H1 (cell line): ENCODE results near the gene DCK. TPM values are rescaled to one million over a fixed set of nuclear protein-coding genes. Genes with fewer than 3 reads are reported as not detected.

Experiments used
- CTCF ChIA-PET: fragments of 300-600 bp; sonication (Branson Sonifier 250); formaldehyde crosslinking; loops from one replicate; lab custom pipeline; 2021; ENCODE audit not compliant: partially characterized antibody; lab: Charles Lee
- POLR2A ChIA-PET: fragments of 300-600 bp; sonication (Branson Sonifier 250); formaldehyde crosslinking; loops from one replicate; lab custom pipeline; 2021; ENCODE audit warnings: inconsistent platforms; ENCODE audit not compliant: partially characterized antibody; lab: Charles Lee
- DNase-seq, 2 experiments: peaks; one replicate each; pipeline versions ENCODE4 v3.0.0 to v3.0.0-alpha.2; 2010 to 2022; ENCODE audit warnings: low spot score in 2 of 2, low read depth in 1 of 2, mixed read lengths in 1 of 2
- FAIRE-seq: peaks from 2 replicates; lab custom pipeline; 2011; peaks lifted over from hg19 to GRCh38; lab: Jason Lieb, UNC
- H2AFZ ChIP-seq: 2 replicates; pipeline ENCODE4 v1.8.1; 2012; ENCODE audit warnings: low read length, inconsistent platforms
- H2AK5ac ChIP-seq: 2 replicates; pipeline ENCODE4 v1.6.1; 2013; ENCODE audit warnings: low read depth, low read length
- H2BK120ac ChIP-seq: replicated peaks from 2 replicates; pipeline ENCODE3; 2013; ENCODE audit warnings: low read depth, low read length, inconsistent platforms
- H2BK12ac ChIP-seq: 2 replicates; pipeline ENCODE4 v1.6.1; 2013; ENCODE audit warnings: low read depth, low read length
- H2BK15ac ChIP-seq: 2 replicates; pipeline ENCODE4 v1.6.1; 2013; ENCODE audit warnings: low read length
- H2BK20ac ChIP-seq: 2 replicates; pipeline ENCODE4 v1.6.1; 2013; ENCODE audit warnings: low read length
- H2BK5ac ChIP-seq: 2 replicates; pipeline ENCODE4 v1.6.1; 2013; ENCODE audit warnings: low read depth, low read length
- H3K14ac ChIP-seq: 2 replicates; pipeline ENCODE4 v1.6.1; 2013; ENCODE audit warnings: inconsistent platforms; ENCODE audit not compliant: insufficient read length
- H3K18ac ChIP-seq: 2 replicates; pipeline ENCODE4 v1.6.1; 2013; ENCODE audit warnings: low read length; ENCODE audit errors: extremely low read depth
- H3K23ac ChIP-seq: 2 replicates; pipeline ENCODE4 v1.6.1; 2013; ENCODE audit warnings: inconsistent platforms; ENCODE audit not compliant: insufficient read length
- H3K23me2 ChIP-seq: 2 replicates; pipeline ENCODE4 v1.6.1; 2013; ENCODE audit warnings: low read depth, low read length
- H3K27ac ChIP-seq: 2 replicates; pipeline ENCODE4 v1.6.1; 2011; ENCODE audit warnings: low read depth, low read length, inconsistent platforms
- H3K27me3 ChIP-seq, 4 experiments: replicated peaks in 1 of 4; 1 replicate in 1 of 4; 2 replicates in 3 of 4; pipeline versions ENCODE4 v1.6.1 to v1.8.1; 2011 to 2013; ENCODE audit warnings: low read length in 3 of 4, mild to moderate bottlenecking in 3 of 4, inconsistent platforms in 2 of 4, mixed read lengths in 2 of 4, moderate library complexity in 1 of 4; ENCODE audit not compliant: control insufficient read depth in 3 of 4, insufficient read depth in 3 of 4; ENCODE audit errors: extremely low read depth in 1 of 4
- H3K36me3 ChIP-seq, 4 experiments: 2 replicates each; pipeline versions ENCODE4 v1.6.1 to v1.8.1; 2011 to 2013; ENCODE audit warnings: mild to moderate bottlenecking in 4 of 4, low read length in 3 of 4, moderate library complexity in 2 of 4, control low read depth in 1 of 4, inconsistent platforms in 1 of 4; ENCODE audit not compliant: insufficient read depth in 4 of 4, control insufficient read depth in 2 of 4
- H3K4ac ChIP-seq: replicated peaks from 2 replicates; pipeline ENCODE3; 2013; ENCODE audit warnings: low read length, low read depth, mixed read lengths, inconsistent platforms; ENCODE audit not compliant: insufficient read length
- H3K4me1 ChIP-seq, 4 experiments: replicated peaks in 1 of 4; 1 replicate in 1 of 4; 2 replicates in 3 of 4; pipeline versions ENCODE4 v1.6.1 to v1.8.1; 2011 to 2013; ENCODE audit warnings: low read length in 3 of 4, inconsistent platforms in 2 of 4, mixed read lengths in 1 of 4; ENCODE audit not compliant: insufficient read depth in 4 of 4, control insufficient read depth in 3 of 4
- H3K4me2 ChIP-seq, 2 experiments: 2 replicates each; pipeline versions ENCODE4 v1.6.1 to v1.8.1; 2011 to 2013; ENCODE audit warnings: low read depth in 2 of 2, low read length in 2 of 2, control low read depth in 1 of 2, inconsistent platforms in 1 of 2, mild to moderate bottlenecking in 1 of 2; ENCODE audit not compliant: insufficient read depth in 1 of 2
- H3K4me3 ChIP-seq, 4 experiments: fragments of 200-600, 300-600 bp in 1 of 4; sonication (generic), shearing (Covaris generic), sonication (Bioruptor Twin) in 1 of 4; 2 replicates each; pipeline versions ENCODE4 v1.5.1 to v1.8.1; 2011 to 2016; ENCODE audit warnings: low read length in 4 of 4, low read depth in 3 of 4, control low read depth in 2 of 4, inconsistent platforms in 2 of 4, mild to moderate bottlenecking in 2 of 4, mixed read lengths in 1 of 4, moderate library complexity in 1 of 4; ENCODE audit not compliant: insufficient read depth in 2 of 4; ENCODE audit errors: extremely low read depth in 1 of 4
- H3K56ac ChIP-seq: replicated peaks from 2 replicates; pipeline ENCODE3; 2013; ENCODE audit warnings: low read depth, mild to moderate bottlenecking, mixed read lengths, low read length, inconsistent platforms; ENCODE audit not compliant: insufficient read length
- H3K79me1 ChIP-seq: 2 replicates; pipeline ENCODE4 v1.6.1; 2013; ENCODE audit warnings: low read depth, low read length, control low read depth
- H3K79me2 ChIP-seq, 2 experiments: 2 replicates each; pipeline versions ENCODE4 v1.6.1 to v1.8.1; 2012 to 2013; ENCODE audit warnings: low read length in 2 of 2, mild to moderate bottlenecking in 2 of 2, inconsistent platforms in 1 of 2; ENCODE audit not compliant: insufficient read depth in 2 of 2, control insufficient read depth in 1 of 2
- H3K9ac ChIP-seq, 4 experiments: replicated peaks in 1 of 4; 1 replicate in 1 of 4; 2 replicates in 3 of 4; pipeline versions ENCODE4 v1.6.1 to v1.8.1; 2011 to 2013; ENCODE audit warnings: low read depth in 3 of 4, low read length in 3 of 4, control low read depth in 2 of 4, mild to moderate bottlenecking in 2 of 4, moderate library complexity in 2 of 4, inconsistent platforms in 1 of 4; ENCODE audit errors: extremely low read depth in 1 of 4
- H3K9me3 ChIP-seq, 2 experiments: 2 replicates each; pipeline versions ENCODE4 v1.6.1 to v1.8.1; 2012 to 2013; ENCODE audit warnings: mild to moderate bottlenecking in 2 of 2, moderate library complexity in 2 of 2, control low read depth in 1 of 2, inconsistent platforms in 1 of 2, low read depth in 1 of 2, low read length in 1 of 2, mixed read lengths in 1 of 2; ENCODE audit not compliant: insufficient read depth in 2 of 2
- H4K20me1 ChIP-seq, 2 experiments: replicated peaks in 1 of 2; 2 replicates each; pipeline versions ENCODE3 to v1.8.1; 2011 to 2013; ENCODE audit warnings: inconsistent platforms in 2 of 2, low read length in 2 of 2, mild to moderate bottlenecking in 1 of 2; ENCODE audit not compliant: insufficient read depth in 2 of 2, control insufficient read depth in 1 of 2
- H4K5ac ChIP-seq: 2 replicates; pipeline ENCODE4 v1.6.1; 2013; ENCODE audit warnings: low read length, low read depth, mixed read lengths, inconsistent platforms; ENCODE audit not compliant: insufficient read length
- H4K8ac ChIP-seq: 2 replicates; pipeline ENCODE4 v1.8.0; 2013; ENCODE audit warnings: mild to moderate bottlenecking, moderate library complexity, low read length, inconsistent platforms; ENCODE audit not compliant: insufficient read depth; ENCODE audit errors: extremely low read depth
- H4K91ac ChIP-seq: replicated peaks from 2 replicates; pipeline ENCODE3; 2013; ENCODE audit warnings: low read length, mixed read lengths, inconsistent platforms; ENCODE audit not compliant: insufficient read length
- KDM4A ChIP-seq: IDR thresholded peaks from one replicate; pipeline ENCODE4 v1.7.1; 2012; ENCODE audit warnings: low read depth, mild to moderate bottlenecking, moderate library complexity, low read length, inconsistent platforms; ENCODE audit not compliant: severe bottlenecking
- POLR2A ChIP-seq, 2 experiments: IDR thresholded peaks; 1 replicate in 1 of 2; 2 replicates in 1 of 2; pipeline ENCODE4 v1.6.1; 2011; ENCODE audit warnings: low read depth in 2 of 2, low read length in 2 of 2, mild to moderate bottlenecking in 2 of 2; ENCODE audit errors: control extremely low read depth in 1 of 2
- SAP30 ChIP-seq: fragments of 300-600 bp; sonication (generic); IDR thresholded peaks from 2 replicates; pipeline ENCODE4 v1.7.1; 2012; ENCODE audit warnings: low read length, moderate library complexity, mild to moderate bottlenecking, inconsistent platforms; ENCODE audit not compliant: insufficient read depth, insufficient replicate concordance
- WGBS, 2 experiments: shearing (Covaris generic) in 1 of 2; methylation state at CpG; one replicate each; pipeline versions ENCODE4 v1.1.6 to v1.1.7; 2013 to 2015; ENCODE audit warnings: low lambda C conversion rate in 2 of 2, mixed read lengths in 2 of 2, inconsistent platforms in 1 of 2, low coverage in 1 of 2, missing lambda C conversion rate in 1 of 2; ENCODE audit not compliant: insufficient replicate concordance in 2 of 2, insufficient coverage in 1 of 2, insufficient read length in 1 of 2; ENCODE audit errors: extremely low coverage in 1 of 2, missing lambda C conversion rate in 1 of 2; 5-methylcytosine and 5-hydroxymethylcytosine counted together
- polyA plus RNA-seq, 7 experiments: library from polyadenylated mRNA; depleted of rRNA in 3 of 7; stranded (reverse) in 5 of 7; unstranded in 2 of 7; fragments of >200 nt in 5 of 7; fragments of 200-250 nt in 2 of 7; gene quantifications; 1 replicate in 5 of 7; 2 replicates in 1 of 7; 4 replicates in 1 of 7; pipeline versions ENCODE4 v1.2.1 to v1.2.3, GENCODE V29; 2011 to 2013; ENCODE audit warnings: missing spikeins in 2 of 7, mixed read lengths in 2 of 7
- total RNA-seq: library from RNA; stranded (reverse); fragmentation: NEBNext Ultra II Directional; extraction: Animal tissue kit (Norgen Biotek cat#: 25700); gene quantifications from 2 replicates; pipeline ENCODE4 v1.2.1, GENCODE V29; 2021

Gene DCK
- total and polyA plus RNA-seq, 2 of the 8 experiments (the other 6 are each of a cell fraction or from before 2014, with no cell fraction given), result 4.8 to 18.1 TPM

- Histone ChIP-seq H4K91ac (peak overlapping the region; percentile 2), H3K14ac (no peak overlapping the region), H3K79me2 (peaks cover 4 to 53% of the 10 kb centered on the region in 2 experiments), H2BK12ac (no peak overlapping the region), H2BK120ac (no peak overlapping the region), H3K23ac (no peak overlapping the region), H2AFZ (peak overlapping the region; percentile 96; the same call in 1 of the 2 replicates), H3K27ac (peak overlapping the region; percentile 80), H3K23me2 (no peaks in the 10 kb centered on the region), H3K4me1 (peaks cover 2 to 9% (median 5%) of the 10 kb centered on the region in 4 experiments; a peak in 4 of 7 replicates), H3K18ac (peak overlapping the region; percentile 98), H3K9ac (peak overlapping the region; percentile 84 to 96 (median 90)), H3K79me1 (no peaks in the 10 kb centered on the region; the same call in 1 of the 2 replicates), H2BK20ac (no peak overlapping the region), H3K27me3 (no peaks in the 10 kb centered on the region), H3K4me3 (peak overlapping the region; percentile 87 to 95 (median 89)), H2AK5ac (no peak overlapping the region), H2BK5ac (peak overlapping the region; percentile 92), H3K36me3 (peaks cover 0 to 13% (median 5%) of the 10 kb centered on the region in 4 experiments; a peak in 5 of 8 replicates), H4K8ac (peak overlapping the region; percentile 97; the same call in 1 of the 2 replicates), H4K20me1 (no peaks in the 10 kb centered on the region), H3K56ac (peak overlapping the region; percentile 1), H3K4me2 (peak overlapping the region; percentile 84 to 93), H3K9me3 (no peaks in the 10 kb centered on the region), H4K5ac (peak overlapping the region; percentile 64), H3K4ac (peak overlapping the region; percentile 0), H2BK15ac (no peak overlapping the region)
- DNase-seq, result no peak
- no peak for FAIRE-seq
- POLR2A ChIA-PET, result interaction anchor here (0.6 to 2.4 kb wide), 8 partner anchors 8 to 194 kb away, joined by 3 to 22 read pairs (median 5); partner anchors contain the start of gene GRSF1
- CTCF ChIA-PET, result interaction anchor here (2.4 to 5.6 kb wide), 2 partner anchors 10 to 15 kb away, joined by 9 to 40 read pairs; no protein-coding TSS in a partner anchor
- TF ChIP-seq POLR2A (IDR thresholded peaks at IDR 0.05; ENCODE audit: control extremely low read depth in 1 of 2, low read depth in 2 of 2, low read length in 2 of 2), result no peak
- peak; percentile 52 for TF ChIP-seq SAP30
- peak; percentile 43 for TF ChIP-seq KDM4A
- 4% methylated on average over 11 of the region's 11 CpGs; no CpG with 5 or more reads in 1 of the 2 experiments for WGBS, 2 experiments
Observed at GRCh38 chr4:70994069-70994366, 569 bp downstream of the DCK start.
